CD4-positive, alpha-beta T cell treated with Interleukin-17A for 1 hour (primary cell): ENCODE data around the gene RFT1.
A peak's percentile ranks its signal among the peaks of the same experiment; 100 is the strongest.
"Not testable (repeated sequence)": the region's sequence is repeated elsewhere in the genome, so short reads cannot be mapped to it uniquely, and the experiment has no call there.

Experiments used
- DNase-seq: peaks from one replicate; pipeline ENCODE4 v3.0.0-alpha.2; 2020

Gene RFT1

DNA sequence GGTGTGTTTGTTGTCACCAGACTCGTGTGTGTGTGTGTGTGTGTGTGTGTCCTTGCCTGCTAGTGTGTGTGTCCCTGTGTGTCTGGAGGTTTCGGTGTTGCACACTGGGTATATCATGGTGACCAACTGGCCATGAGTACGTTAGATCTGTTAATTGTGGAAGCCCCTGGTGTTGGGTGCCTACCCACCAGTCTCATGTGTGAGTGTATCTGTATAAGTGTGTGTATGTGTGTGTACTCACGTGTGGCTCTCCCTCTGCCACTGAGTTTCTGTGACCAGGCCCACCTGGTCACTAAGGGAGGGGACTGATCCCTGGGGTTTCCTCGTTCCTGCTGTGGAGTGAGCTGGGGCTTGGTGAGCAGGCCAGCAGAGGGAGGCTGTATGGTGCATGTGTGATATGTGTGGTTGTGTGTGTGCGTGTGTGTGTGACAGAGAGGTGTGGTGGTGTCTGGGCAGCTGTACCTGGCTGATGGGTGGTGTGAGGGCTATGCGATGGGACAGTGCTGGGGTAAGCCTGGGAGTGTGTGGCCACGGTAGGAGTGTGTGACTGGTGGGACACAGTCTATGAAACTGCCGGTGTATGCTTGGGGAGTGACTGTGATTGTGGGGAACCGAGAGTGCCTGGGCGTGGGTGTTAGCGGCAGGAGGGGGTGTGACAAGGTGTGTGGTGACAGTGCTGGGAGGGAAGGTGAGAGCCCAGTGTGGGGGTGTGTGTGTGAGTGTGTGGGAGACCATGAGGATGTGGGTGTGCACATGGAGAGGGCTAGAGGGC, 32.6 kb upstream of the RFT1 start:
- DNase-seq: peak; percentile 75

DNA sequence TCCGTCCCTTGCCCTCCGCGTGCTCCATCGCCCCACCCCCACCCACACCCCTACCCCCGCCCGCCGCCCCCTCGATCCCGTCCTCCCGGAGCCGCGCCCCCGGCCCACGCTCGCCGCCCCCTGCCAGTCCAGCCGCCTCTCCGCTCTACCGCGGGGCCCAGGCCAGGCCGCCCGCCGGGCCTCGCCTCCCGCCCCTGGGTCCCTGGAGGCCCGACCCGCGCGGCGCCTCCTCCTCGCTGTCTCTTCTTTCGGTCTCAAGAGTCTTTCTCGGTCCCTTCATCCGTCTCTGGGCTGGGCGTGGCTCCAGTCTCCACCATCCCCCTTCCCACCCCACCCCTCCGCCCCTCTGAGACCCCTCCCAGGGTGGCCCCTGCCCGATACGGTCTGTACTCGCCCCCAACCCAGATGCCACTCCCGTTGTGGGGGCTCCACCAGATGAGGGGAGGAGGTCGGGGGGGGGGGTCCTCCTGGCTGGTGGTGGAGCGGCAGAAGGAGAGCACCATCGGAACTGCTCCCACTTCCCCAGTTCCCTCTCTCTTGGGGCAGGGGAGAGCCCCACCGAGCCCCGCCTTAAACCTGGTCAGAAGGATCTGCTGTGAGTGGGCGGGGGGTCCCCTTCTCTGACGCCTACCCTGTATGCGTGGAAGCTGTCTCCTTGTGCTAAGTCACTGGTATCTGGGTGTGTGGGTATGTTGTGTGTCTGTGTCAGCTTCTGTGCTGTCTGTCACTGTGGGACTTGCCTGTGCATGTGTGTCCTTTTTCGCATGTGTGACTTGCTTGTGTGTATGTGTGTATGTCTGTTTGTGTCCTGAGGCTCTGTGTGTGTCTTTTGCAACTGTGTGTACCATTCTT, 31.8 kb upstream of the RFT1 start:
- DNase-seq: peak; percentile 57

DNA sequence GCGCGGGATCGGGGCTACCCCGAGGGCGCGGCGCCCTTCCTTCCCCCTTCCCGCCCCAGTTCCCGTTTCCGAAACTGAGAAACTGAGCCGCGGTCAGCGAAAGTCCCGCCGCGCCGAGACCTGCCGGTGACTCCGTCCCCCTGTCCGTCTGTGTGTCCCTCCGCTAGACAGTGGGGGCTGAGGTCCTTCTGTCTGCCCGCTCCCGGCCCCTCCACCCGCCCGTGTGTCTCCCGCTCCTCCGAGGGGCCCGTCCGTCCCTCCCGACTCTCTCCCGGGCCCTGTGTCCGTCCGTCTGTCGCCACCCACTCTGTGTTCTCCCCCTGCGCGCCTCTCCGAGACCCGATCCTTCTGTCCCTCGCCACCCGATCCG, 31.2 kb upstream of the RFT1 start:
- DNase-seq: no peak

DNA sequence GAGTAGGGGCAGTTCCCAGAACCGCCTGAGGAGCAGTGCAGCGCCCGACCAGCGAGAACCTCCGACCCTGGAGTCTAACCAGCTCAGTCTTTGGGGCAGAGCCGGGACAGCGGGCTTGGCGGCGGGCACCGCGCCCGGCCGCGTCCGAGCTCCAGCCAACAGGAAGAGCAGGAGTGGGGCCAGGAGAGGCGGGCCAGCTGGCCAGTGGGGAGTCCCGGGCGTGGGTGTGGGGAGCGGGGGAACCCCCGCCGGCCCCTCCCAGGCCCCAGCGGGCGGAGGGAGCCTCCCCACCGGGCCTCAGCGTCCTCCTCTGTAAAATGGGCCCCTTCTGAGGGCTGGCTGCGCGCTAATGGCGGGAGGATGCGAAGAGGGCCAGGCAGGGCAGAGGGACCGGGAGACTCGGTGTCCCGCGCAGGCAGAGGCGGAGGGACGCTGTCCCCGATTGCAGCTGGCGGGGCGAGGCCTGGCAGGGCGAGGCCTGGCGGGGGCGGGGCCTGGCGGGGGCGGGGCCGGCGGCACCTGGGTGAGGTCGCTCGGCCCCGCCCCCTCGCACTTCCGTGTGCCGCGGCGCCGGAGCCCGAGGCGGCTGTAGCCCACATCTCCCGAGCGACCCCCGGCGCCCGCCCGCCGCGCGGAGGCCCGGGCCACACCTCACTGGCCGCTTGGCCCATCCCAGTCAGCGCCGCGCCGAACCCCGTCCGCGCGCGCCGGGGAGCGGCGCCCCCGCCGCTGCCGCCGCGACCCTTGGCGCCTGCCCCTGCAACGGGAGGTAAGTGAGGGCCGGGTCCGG, 30.6 kb upstream of the RFT1 start, which contains the start of gene PRKCD:
PRKCD (plus strand) TSS at position 550 of the 790 bp plus-strand sequence. CDS start 17,214 bp downstream, outside the sequence.
- DNase-seq: peak; percentile 82

DNA sequence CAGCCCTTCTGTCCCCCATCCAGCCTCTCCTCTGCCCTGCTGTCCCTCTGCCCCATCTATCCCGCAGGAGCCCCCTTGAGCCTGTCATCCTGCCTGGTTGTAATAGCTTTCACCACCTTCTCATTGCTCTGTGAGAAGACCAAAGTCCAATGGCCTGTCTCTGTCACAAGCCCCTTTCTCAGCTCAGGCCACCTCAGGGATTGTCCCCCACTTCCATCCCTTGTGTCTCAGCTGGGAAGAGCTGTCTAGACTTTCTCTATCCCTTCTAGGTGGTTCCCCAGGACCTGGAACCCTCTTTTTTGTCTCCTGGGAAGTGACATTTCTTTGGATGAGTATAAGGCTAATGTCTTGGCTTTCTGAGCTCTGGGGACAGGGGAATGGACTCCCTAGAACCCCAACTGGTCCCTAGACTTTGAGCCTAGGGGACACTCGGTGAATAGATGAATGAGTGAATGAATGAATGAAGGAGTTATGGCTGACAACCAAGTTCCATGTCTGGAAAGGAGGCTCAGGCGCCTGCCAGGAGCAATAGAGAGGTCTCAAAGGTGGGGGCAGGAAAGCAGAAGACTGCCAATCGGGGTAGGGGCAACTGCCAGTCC, 29.9 kb upstream of the RFT1 start:
- no peak for DNase-seq

DNA sequence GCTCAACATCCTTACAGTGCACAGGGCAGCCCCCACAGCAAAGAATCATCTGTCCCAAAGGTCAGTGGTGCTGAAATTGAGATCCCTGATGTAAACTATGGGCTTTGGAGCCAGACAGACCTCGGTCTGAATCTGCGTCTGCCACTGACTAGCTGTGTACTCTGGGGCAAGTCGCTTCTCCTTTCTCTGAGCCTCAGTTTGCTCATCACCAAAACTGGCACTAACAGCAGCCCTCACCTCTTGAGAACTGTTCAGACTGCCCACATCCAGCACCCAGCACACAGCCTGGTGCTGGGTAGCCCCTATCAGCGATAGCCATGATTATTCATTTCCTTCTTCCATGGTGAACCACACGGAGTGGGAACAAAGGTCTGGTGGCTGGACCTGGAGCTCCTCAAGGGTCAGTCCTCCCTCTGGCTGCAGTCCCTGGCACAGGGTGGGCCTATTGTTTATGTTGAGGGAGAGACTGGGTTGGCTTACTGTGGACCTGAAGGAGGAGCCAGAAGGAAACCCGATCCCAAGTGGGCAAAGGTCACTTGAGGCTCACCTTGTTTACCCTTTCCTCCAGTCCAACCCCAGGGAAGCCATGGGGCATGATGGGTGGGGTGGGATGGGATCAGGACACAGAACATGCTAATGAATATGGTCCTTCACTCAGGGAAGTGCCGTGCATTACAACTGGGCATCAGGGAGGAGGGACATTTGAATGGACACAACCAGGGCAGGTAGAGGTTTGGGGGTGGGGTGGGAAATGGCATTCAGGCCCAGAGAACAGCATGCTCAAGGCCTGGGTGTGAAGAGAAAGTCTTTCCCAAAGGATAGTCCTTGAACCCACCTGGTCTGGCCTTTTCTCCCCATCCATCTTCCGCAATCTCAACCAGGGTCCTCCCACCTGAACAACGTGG, 29.2 kb upstream of the RFT1 start:
- no peak for DNase-seq

DNA sequence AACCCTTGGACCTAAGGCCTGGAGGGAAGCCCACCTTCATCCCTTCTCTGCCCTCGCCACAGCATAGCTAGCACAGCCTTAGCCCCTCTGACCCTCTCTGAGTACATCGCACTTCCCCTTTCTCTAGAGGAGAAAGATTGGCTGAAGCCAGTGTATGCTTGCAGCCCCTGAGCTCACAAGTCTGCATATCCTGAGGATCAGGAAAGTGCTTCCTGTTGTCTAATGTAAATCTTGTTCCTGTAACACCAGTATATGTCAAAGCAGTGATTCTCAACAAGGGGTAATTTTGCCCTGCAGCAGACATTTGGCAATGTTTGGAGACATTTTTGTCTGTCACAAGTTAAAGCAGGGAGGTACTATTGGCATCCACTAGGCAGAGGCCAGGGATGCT, 28.5 kb upstream of the RFT1 start:
- no peak for DNase-seq

DNA sequence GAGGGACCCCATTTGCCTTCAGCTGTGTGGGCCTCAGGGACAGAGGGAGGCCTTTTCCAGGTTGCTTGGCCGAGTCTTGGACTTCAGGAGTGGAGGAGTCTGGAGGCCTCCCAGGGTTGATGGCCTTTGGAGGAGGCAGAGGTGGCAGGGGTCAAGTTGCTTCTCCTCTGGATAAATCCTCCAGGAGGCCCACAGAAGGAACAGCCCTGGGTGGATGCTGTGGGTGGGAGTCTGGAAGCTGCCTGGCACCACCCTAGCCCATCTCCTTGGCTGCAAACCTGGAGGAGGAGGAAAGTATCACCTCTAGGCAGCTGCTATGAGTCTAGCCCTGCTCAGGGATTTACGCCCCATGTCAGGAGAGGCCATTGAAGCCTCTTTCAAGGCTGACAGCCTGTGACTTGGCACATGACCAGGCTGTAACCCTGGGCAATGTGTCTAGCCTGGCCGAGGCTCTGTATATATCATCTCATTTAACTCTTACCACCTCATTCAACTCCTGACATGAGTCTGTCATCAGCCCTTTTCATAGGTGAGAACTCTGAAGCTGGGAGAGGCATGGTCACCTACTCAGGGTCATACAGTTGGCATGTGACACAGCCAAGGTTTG, 27.8 kb upstream of the RFT1 start:
- no peak for DNase-seq

DNA sequence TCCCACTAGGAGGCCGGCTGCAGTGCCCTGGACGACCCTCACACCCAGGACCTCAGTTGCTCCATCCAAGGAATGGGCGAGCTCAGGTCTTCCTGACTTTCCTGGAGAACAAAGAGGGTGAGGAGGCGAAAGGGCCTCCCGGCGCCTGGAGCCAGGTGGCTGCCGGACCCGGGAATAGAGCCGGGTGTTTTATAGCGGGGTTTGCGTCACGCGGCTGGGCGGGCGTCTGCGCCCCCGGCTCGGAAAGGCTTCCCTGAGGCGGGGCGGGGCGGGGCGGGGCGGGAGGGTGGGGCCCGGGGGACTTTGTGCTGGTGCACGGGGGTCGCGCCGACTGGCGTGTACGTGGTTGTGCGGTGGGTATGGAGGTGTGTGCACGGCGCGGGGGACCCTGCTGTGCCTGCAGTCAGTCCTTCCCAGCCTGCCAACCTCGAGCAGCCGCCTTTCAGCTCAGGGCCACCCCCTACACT, 26.2 kb upstream of the RFT1 start:
- DNase-seq: no peak

DNA sequence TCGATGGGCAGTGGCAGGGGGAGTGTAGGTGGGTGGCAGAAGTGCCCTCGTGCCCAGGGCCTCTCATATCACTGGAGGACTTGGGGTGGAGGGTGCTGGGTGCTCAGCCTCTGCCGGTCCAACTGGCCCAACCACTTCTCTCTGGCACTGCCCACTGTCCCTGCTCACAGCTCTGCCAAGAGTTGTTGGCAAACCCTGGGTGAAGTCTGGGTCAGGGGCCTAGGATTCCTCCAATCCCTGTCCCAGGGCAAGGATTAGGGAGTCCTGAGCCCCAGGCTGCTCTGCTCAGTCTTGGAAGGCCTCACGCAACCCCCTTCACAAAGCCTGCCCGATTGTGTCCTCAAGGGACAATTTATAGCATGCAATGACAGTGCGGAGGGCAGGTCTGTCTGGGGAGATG, 25.5 kb upstream of the RFT1 start:
- DNase-seq: no peak

DNA sequence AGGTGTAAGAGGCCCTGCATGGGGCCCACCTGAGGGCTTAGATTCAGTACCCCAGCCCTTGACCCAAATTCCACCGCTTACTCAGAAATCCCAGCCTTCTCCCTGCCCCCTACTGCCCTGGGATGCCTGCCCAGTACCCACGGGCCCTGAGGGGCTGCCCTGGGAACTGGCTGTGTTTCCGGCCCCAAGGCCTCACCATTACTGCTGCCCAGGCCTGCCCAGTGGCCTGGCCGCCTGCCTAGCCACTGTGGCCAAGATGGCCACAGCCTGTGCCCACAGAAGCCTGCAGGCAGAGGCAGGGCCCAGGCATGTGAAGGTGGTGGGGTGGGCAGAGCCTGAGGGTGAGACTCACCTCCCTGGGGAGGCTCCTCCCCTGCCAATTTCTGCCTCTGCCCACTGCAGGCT, 24.6 kb upstream of the RFT1 start:
- no peak for DNase-seq

DNA sequence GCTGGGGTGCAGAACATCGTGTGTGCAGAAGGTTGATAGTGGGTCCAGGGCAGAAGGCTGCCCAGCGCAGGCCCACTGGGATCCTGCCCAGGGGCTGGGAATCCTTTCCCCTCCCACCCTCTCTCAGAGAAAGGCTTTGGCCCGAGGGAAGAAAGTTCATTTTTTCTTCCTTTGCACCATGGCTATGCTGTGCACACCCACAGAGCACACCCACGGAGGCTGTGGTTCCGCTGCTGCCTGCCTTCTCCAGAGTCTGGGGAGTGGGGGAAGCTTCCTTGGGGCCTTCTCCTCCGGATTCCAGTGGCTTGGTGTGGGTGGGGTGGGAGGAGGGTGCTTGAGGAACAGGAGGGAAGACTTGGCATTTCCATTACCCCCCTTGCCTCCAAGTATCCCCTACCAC, 23.7 kb upstream of the RFT1 start:
- no peak for DNase-seq

DNA sequence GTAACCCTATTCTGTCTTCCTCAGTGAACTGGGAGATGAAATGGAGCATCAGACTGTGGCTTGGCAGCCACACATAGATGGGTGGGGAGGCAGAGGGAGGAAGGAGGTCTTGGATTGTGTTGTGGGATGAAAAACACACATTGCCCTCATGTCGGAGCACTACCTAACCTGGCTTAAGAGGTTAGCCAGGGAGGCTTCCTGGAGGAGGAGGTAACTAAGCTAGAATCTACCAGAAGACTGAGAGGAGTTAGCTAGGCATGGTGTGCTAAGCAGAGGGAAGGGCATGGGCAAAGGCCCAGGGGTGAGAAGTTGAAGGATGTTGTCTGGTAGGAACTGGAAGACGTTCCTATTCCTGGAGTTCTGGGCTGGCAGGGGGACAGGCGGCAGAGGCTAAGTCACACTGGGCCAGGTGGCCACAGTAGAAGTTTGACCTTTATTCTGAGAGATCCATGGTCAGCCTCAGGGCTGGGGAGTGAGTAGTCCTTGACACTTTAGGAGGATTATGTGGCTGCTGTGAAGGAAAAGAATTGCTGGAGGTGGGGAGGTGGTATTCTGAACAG, 23.1 kb upstream of the RFT1 start:
- no peak for DNase-seq

DNA sequence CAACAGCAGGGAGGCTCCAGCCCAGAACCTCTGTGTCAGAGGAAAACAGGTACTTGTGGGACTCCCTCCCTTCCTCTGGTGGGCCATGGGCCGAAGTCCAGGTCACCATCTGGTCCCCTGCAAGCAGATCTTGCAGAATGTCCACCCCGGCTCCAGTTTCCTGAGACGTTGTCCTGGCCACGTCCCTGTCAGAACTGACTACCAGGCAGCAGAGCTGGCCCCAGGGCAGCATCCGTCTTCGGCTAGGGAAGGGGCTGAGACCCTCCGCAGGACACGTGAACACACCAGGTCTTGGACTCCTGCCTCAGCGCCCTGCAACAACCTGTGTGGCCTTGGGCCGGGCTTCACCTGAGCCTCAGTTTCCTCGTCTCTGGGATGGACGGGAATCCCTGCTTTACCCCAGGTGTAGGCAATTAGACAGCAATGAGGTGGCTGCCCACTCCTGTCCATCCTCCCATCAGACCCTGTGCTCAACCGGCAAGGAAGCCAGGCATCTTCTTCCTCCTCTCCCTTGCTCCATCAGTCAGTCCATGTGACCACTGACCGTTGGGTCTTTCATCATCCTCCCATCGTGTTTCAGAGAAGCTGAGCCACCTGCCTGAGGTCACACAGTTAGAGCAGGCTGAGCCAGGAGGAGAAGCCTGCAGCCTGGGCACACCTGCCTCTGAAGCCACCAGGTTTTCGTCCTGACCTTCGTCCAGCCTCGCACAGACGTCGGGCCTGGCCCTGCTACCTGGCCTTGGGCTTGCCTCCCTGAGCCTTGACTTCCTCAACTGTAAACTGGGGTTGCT, 21.8 kb upstream of the RFT1 start:
- no peak for DNase-seq

DNA sequence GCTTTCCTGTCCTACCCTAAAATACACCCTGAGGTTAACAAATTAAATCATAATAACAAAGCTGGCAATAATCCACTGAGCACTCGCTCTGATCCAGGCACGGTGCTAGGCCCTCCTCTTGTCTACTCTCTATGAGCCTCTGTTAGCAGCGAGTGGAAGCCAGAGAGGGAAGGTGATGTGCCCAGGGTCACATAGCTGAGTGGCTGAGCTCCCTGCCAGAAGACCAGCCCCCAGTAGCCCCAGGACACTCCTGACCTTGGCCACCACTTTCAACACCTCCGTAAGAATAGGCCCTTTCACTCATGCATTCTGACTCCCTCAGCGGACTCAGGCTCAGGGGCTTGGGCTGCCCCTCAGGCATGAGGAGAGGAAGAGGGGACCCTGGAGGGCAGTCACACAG, 21.2 kb upstream of the RFT1 start:
- DNase-seq: no peak

DNA sequence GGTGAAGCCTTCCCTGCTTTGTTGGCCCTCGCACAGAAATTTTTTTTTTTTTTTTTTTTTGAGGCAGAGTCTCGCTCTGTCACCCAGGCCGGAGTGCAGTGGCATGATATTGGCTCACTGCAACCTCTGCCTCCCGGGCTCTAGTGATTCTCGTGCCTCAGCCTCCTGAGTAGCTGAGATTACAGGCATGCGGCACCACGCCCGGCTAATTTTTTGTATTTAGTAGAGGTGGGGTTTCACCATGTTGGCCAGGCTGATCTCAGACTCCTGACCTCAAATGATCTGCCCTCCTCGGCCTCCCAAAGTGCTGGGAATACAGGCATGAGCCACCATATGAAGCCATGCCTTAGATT, 20.8 kb upstream of the RFT1 start:
- DNase-seq: not testable (repeated sequence)

DNA sequence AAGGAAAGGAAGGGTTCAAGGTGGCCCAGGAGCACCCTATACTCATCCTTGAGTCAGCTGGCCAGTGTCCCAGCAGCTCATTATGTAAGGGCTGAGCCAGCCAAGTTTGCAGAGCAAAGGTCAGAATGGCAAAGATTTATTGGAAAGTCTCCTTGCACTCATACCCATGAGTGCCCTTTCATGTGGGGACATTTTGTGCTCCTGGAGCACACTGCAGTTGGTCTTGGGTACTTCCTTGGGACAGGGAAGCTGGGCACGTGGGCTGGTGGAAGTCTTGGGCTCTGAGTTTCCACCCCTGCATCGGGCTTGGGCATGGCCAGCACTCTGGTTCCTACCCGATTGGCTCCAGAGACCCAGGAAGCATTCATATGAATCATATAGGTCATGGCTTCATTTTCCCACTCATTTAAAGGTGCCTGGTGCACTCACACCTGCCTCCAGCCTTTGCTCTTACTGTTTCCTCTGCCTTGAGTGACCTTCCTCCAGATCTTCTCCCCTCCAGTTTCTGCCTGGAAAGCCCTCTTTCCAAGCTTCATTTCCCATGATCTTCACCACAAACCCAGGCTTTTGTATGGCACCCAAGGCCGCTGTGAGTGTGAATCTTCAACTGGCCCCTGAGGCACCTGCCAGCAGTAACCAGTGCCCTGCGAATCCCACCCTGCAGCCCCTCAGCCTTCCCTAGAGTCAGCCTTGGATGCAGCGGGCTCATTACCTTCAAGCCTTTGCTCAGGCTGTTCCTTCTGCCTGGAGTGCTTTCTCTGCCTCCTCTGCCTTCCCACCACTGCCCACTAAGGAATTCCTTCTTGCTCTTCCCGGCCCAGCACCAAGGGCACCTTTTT, 20.2 kb upstream of the RFT1 start:
- no peak for DNase-seq

DNA sequence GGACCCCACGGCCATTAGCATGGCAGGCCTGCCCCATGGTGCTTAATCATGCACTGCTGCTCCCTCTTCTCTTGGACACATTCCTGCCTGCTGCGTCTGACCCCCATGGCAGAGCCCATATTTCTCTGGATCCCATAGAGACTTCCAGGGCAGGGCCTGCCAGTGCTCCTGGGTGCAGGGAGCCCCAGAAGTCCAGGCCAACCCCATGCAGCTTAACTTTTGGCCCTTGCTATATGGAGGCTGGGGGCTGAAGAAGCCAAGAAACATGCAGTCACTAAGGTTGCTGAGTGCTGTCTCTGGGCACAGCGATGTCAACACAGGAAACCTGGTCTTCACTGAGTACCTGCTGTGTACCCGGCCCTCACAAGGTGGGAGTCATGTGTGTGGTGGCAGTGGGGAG, 19.5 kb upstream of the RFT1 start:
- no peak for DNase-seq

DNA sequence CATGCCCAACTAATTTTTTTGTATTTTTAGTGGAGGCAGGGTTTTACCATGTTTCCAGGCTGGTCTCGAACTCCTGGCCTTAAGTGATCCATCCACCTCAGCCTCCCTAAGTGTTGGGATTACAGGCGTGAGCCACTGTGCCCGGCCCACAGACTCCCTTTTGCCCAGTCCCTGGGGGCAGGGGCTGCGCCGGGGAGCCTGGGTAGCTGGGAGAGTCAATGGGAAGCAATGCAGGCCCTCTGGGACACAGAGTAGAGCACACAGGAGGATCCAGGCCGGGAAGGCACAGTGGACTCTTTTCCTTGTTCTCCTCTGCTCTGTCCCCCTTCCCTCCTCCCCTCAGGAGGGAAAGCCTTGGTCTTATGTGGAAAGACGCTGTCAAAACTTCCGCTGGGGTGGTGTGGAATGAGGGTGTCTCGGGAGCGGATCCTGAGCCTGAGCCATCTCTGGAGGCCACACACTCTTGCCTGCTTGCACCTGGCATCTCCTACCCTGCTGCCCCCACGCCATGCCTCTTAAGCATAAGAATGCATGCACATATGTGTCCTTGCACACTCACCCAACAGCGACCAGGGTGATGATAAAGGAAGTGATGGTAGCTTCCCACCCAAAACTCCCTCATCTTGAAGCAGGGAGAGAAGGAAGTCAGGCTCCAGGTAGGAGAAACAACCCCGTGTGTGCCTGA, 18.9 kb upstream of the RFT1 start:
- DNase-seq: no peak
